Occipital lobe (tissue), 2 donors: ENCODE data around the gene SCN2A. TPM values are rescaled to one million over a fixed set of nuclear protein-coding genes. Genes with fewer than 3 reads are reported as not detected.

Experiments used
- DNase-seq: peaks from one replicate; lab custom pipeline; 2025; lab: John Stamatoyannopoulos, UW
- total RNA-seq: library from RNA; depleted of rRNA; stranded (reverse); fragments of >200 nt; gene quantifications from one replicate; pipeline ENCODE4 v1.2.3, GENCODE V29; 2014

Gene SCN2A
- 219 TPM for total RNA-seq

DNA sequence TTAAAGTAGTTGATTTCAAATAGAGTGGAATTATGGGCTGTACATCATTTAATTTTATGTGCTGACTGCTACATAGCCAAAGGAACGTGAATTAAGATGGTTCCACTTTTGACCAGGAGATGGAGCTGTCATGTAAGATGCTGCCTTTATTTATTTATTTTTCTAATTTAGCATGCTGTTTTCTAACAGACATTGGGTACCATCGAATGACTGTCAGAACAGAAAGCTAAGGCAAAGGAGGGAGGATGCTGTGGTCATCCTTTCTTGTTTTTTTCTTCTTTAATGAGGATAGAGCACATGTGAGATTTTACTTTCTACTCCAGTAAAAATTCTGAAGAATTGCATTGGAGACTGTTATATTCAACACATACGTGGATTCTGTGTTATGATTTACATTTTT, at the start of gene SCN2A:
SCN2A (plus strand) TSS at position 185 of the 400 bp plus-strand sequence. CDS start 56,410 bp downstream, outside the sequence.
- no peak for DNase-seq

DNA sequence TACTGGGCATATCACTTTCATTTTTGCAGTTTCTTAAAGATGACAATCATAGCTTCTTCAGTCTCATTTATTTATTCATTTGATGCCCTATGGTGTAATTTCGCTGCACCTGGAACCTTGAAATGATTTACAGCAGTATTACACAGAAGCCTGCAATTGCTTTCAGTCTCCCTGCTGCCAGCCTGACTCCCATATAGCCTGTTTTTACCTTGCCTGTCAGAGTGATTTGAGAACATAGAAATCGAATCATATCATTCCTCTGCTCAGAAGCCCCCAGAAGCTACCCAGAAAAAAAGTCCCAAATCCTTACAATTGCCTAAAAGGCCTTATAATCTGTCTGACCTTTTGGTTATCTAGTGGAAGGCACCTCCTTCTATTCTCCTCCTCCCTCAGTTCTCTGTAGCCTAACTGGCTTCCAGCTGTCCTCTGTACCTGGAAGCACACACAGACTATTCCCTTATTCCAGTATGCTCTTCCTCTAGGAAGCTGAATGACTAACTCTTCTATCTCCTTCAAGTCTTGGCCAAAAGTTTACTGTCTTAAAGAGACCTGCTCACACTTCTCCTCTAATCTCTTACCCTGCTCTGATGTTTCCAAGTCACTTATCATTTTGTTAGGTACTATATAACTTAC, 48.0 kb upstream of the SCN2A start:
- DNase-seq = no peak

DNA sequence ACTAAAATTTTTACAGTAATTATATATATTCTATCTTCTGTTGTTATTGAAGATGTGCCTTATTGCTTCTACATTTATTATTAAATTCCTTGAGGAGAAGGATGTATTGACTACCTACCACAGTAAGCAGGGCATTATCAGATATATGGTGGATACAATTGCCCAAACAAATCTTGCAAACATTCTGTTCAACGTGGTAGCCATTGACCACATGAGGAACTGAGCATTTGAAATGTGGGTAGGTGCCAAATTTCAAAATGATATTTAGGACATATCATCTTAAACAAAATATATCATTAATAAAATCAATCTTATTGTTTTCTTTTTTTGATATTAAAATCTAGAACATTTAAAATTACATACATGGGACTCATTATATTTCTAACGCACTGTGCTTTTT, 46.5 kb upstream of the SCN2A start:
- no peak for DNase-seq

DNA sequence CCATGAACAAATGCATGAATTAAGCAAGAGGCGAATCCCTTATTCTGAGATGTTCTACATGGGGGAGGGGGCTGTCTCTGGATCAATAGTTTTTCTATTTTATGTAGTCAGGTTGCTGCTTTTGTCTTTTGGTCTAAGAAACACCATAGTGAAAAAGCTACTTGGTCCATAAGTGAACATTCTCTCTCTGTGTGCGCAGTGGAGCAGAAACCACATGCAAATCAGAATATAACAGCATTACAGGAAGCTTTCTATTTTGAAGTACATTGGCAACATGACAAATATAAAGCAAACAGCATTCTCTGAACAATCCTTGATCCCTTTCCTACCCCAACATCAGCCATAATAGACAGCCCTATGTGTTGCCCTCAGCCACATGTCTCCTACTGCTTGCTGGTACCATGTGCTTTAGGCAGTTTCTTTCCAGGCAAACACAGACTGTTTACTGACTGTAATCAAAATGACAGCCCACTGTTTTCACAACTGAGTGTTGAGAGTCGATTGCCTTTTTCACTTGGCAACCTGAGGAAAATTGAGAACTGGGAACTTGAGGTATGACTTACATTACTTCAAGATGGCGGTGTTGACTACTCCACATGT, 45.9 kb upstream of the SCN2A start:
- no peak for DNase-seq

DNA sequence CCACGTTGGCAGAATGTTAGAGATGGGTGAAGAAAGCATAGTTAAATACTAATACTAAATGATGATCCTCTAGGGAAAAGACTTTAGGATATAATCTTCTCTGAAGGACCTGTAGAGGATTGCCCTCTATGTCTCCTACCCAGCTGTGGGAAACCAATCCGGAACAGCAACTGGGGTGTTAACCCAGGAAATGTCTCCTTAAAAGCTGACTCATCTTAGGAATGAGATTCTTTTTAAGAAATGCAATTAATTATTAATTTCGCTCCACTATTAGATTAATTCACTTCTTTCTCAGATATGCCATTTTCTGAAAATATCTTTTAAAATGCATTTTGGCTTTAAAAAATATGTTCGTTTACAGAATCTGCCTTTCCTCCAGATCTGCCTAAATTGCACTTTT, 42.8 kb upstream of the SCN2A start:
- DNase-seq = no peak

DNA sequence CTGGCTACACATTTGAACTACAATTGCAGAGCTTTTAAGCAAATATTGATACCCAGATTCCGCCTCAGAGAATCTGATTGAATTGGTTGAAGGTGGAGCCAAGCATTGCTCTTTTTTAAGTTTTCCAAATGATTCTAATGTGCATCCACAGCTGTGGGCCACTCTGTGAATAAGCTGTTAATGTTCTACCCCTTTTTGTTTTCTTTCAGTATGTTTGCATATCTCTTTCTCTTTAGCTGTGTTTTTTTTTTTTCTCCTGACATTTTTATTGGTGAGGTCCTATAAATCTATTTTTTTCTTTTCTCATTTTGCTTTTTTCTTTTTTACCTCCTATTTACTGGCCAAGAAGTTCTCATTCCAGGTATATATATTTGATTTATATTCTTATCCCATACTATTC, 41.9 kb upstream of the SCN2A start:
- DNase-seq = no peak

DNA sequence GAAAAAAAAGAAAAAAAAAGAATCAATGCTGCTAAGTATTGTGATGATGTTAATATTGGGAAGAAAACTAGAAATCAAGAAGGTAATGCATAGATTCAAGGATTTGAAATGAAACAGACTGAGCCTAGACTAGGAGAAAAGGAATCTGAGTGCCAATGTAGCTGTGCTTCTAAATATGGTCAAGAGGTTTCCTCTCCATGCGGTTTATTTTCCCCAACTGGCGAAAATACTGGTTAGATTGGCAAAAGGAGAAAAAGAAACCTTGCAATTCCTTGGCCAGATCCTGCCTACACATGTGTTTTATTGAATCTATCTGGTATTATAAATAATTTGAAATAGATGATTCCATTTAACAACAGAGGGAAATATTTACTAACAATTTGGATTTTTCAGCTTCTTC, 41.0 kb upstream of the SCN2A start:
- DNase-seq = no peak

DNA sequence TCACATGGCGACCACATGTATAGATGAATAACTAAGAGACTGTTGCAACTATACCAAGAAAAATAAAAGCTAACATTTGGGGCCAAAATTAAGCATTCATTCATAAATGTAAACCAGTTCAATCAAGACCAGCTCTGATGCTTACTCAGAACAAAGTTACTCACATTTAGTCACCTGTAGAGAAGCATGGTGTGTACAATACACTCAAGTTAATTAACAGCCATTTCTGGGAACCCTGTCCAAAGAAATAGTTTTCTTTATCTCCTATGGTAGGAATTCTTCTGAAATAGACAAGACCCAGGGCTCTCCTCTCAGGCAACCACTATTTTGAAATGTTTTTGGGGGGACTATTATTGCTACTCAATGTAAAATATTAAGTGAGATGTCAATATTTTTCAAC, 37.0 kb upstream of the SCN2A start:
- no peak for DNase-seq

DNA sequence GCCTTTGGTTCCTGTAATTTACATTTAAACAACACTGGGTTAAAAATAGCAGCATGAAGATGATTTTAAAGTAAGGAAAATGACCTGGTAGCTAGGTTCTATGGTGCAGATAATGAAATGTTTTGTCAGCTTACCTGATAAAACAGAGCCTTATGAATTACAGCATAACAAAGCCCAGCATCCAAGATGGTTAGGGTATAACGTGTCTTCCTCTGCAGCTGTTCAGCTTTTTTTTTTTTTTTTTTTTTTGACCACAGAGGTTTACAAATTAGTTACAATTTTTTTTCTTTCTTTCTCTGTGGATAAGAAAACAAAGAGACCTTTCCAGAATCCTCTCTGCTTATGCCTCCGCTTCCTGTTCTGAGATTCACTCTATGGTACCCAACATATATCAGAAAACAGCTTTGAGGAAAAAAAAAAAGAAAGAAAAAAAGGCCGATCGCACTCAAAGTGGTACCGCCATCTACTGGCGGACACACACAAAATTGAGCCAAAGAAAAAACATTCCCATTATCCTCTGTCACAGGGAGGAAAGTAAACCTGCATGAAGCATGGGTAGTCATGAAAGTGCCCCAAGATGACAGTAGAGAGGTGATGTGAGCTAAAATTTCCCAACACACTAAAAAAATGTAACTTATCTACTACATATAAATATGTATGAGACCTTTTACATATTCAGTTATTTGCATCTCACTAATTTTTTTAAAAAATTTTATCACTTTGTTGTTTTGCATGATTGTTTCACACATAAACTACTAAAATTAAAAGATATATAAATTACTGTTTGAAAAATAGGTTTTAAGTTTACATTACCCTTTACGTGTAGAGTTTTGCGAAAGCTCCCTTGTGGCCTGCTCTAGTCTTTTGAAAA, 35.3 kb upstream of the SCN2A start, which contains the start of gene SCN3A:
SCN3A (minus strand) TSS at position 362 of the 871 bp plus-strand sequence. CDS start 27,656 bp downstream, outside the sequence.
- DNase-seq = no peak

DNA sequence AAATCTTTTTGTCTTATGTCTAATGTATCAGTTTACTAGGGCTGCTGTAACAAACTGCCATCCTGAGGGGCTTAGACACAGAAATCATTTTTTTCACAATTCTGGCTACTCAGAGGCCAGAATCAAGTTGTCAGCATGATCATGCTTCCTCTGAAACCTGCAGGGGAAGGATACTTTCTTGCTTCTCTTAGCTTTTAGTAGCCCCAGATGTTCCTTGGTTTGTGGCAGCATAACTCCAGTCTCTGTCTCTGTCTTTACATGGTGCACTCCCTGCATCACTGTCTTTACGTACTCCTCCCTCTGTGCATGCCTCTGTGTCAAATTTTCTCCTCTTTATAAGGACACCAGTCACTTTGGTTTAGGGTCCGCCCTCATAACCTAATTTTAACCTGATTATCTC, 33.3 kb upstream of the SCN2A start:
- DNase-seq = no peak

DNA sequence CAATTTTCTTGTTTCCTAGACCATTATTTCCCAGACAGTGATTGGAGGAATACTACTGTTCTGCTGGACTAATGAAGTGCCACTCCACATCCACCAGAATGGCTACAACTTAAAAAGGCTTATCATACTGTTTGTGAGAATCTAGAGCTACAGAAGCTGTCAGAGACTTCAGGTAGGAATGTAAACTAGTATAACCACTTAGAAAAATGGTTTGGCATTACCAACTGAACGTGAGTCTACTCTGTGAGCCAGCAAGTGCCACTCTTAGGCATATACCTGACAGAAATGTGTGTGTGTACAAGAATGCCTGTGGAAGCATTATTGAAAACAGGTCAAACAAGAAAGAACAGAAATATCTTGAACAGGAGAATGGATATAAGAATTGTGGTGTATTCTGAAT, 31.1 kb upstream of the SCN2A start:
- no peak for DNase-seq

DNA sequence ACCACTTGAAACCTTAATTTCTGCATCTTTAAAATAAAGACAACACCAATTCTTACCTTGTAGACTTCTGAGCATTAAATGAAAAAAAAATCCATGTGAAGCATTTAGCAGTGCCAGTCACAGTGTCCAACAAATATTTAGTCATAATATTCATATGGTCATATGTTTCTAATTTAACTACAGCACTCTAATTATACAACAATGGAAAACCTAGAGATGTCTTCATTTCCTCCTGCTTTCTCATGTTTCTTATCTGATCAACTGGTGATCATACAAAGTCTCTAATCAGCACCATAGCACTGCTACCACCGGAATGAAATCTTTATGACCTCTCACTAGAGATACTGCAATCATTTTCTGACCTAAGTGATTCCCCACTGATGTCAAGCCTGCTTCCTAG, 25.1 kb upstream of the SCN2A start:
- DNase-seq = no peak

DNA sequence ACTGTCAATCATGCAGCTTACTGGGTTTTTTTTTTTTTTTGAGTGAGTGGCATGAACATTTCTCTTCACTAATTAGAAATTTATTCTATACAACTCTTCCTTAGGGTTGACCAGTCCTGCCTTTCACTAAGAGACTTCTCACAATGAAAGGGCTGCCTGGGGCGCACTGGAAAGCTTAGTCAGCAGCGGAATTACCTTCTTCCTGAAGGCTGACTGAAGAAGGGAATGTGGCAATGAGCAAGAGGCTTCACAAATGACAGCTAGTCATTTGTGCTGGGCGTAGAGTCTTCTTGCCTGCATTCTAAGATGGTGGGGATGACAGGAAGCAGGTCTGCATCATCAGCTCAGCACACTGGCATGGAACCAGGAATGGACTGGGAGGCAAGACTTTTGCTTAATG, 19.7 kb upstream of the SCN2A start:
- no peak for DNase-seq

DNA sequence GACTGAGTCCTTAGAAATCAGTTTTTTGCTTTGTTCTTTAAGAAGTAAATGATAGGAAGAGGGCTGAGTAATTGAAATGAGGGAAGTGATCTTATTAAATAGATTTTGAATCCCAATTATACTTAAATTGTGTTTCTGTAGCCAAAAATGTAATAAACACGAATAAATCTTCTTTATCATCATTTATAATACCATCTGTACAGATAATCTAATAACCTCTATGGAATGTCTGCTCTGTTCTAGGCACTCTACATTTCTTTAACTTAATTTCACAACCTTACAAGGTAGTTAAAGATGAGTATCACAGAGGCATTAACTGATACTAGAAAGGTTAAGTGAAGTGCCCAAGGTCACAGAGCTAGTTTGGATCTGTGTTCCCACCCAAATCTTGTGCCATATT, 14.3 kb upstream of the SCN2A start:
- DNase-seq = no peak

DNA sequence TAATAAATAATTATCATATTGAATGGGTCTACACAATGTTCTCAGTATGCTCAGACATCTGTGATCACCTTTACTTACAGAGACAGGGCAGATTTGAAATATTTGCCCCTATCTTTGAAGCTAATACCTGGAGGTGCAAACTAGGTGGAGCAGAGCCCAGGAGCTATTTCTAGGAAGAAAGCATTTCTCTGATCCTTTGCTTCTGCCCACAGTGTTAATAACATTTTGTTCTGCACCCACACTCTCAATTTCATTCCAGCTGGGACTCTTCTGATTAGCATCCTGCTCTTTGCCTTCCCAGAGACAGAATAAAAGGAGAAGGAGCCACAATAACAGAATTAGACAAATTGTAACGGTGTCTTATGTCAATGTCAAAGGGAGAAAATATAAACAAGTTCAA, 11.6 kb upstream of the SCN2A start:
- no peak for DNase-seq

DNA sequence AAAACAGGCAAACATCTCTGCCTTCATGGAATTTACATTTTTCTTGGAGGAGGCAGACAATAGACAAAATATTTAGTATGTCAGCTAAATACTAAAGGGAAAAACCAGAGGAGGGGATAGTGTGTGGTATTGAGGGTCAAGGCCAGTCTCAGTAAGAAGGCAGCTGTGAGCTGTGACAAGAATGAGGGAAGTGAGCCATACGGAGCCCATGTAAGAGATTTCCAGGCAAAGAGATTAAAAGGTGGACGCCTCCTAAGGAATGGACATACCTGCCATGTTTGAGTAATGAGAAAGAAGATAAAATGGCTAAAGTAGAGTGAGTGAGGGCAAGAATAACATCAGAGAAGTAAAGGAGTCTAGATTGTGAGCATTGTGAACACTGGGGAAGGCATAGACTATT, 2.2 kb upstream of the SCN2A start:
- no peak for DNase-seq

DNA sequence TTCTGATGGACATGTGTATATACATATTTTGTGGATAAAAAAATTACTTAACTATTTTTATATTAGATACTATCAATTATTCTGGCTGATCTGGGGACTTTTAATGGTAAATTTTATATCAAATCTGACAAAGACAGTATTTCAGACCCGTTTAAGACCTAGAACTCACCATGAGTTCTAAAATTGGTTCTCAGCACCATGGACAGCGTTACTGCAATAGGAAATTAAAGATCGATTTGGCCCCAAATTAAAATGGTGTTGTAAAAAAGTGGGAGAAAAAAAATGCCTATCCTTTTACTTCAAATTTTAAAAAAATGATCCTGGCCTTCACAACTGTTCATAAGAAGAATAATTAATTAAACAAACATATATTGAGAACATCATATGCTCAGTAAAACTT, 919 bp upstream of the SCN2A start:
- no peak for DNase-seq

DNA sequence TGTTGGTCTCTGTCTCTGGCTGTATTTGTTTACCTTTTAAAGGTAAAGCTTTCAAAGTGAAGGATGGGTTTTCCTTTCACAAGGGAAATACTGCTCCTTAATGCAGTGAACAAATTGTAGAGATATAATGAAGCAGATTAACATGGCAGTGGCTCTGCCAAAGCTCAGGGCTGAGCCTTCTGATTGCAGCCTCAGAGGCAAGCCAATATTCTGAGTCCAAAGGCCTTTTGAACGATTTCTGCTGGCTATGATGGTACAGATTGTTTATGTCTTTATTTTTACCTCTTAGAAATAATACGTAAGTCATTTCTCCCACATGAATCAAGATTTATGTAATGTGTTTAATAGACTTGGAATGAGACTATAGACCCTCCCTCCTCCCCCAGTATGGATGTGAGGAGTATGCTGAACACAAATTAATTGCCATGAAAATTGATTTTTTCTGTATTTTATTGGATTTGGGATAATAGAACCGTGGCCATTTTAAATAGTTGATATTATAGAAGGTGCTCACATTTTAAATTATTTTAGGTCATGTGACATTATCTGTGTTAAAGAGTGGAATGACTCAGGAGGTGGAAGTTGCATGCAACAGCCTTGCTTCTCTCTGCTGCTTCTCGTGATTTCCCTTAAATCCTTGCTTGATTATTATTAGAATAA, 772 bp downstream of the SCN2A start:
- no peak for DNase-seq

DNA sequence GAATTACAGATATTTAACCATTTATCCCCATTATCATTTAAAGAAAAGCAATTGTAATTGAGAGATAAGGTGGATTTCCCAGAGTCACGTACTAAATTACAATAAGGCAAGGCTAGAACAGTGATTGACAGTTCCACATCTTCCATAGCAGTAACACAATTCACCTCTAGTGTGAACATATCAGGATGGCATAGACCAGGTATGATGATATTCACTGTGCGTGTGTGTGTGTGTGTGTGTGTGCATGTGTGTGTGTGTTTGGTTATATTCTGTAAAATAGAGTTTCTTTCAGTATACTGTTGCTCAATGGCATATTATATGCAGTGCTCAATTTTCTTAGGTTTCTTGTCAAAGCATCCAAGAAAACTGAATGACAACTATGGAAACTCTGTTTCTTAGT, 1.7 kb downstream of the SCN2A start:
- no peak for DNase-seq

DNA sequence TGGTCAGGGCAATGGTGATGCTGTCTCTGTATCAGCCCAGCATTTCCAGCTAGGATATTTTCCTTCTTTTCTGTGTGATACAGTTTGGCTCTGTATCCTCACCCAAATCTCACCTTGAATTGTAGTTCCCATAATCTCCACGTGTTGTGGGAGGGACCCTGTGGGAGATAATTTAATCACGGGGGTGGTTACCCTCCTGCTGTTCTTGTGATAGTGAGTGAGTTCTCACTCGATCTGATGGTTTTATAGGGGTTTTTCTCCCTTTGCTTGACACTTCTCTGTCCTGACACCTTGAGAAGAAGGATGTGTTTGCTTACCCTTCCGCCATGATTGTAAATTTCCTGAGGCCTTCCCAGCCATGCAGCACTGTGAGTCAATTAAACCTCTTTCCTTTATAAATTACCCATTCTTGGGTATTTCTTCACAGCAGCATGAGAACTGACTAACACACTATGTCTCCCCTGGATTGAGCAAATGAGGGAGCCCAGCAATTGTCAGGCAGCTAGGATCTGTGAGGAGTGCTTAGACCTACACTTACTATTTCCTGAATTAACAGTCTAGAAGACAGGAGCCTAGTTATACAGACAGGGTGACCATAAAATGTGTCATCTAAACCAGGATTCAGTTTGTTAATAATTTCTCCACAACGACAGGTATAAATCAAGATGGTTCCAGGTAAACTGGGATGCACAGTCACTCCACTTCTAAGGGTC, 6.0 kb downstream of the SCN2A start:
- DNase-seq = no peak

DNA sequence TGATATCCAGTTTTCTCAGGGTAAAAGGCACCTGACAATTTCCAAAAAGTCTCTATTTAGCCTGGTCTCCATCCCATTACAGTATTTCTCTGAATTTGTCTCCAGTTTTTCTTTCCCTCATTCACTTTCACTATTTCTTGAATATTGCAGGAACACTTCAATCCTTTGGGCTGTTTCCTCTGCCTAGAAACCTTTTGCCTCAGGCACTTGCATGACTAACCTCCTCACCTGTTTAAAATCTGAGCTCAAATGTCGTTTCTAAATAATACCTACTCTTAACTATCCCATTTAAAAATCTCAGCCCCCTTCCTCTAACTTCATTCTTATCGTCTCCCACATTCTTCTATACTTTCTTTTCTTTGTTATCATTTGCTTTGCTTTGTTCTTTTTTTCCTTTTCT, 9.0 kb downstream of the SCN2A start:
- DNase-seq = no peak
